Uterus (tissue), 4 donors: ENCODE data around the gene PTPRD. TPM values are rescaled to one million over a fixed set of nuclear protein-coding genes. Genes with fewer than 3 reads are reported as not detected.

Experiments
- DNase-seq, 2 donors: peaks; one replicate each; pipeline ENCODE4 v3.0.0-alpha.2; 2019 to 2020
- H3K27ac ChIP-seq, 2 donors: fragments of 200-600 bp; sonication (generic); 1 replicate in 1 of 2; 2 replicates in 1 of 2; pipeline ENCODE4 v1.5.1; 2016 to 2018
- H3K27me3 ChIP-seq, 2 donors: fragments of 200-600 bp; sonication (generic); one replicate each; pipeline ENCODE4 v1.5.1; 2018 to 2019; ENCODE audit warnings: control low read depth in 1 of 2
- H3K36me3 ChIP-seq, 2 donors: fragments of 200-600 bp; sonication (generic); one replicate each; pipeline ENCODE4 v1.5.1; 2019; ENCODE audit warnings: control low read depth in 1 of 2
- H3K4me1 ChIP-seq, 2 donors: fragments of 200-600 bp; sonication (generic); one replicate each; pipeline ENCODE4 v1.5.1; 2018 to 2019; ENCODE audit warnings: control low read depth in 1 of 2
- H3K4me3 ChIP-seq, 2 donors: fragments of 200-600 bp; sonication (generic); 1 replicate in 1 of 2; 2 replicates in 1 of 2; pipeline ENCODE4 v1.5.1; 2018 to 2019; ENCODE audit warnings: mild to moderate bottlenecking in 1 of 2
- H3K9me3 ChIP-seq, 2 donors: fragments of 200-600 bp; sonication (generic); one replicate each; pipeline ENCODE4 v1.5.1; 2019; ENCODE audit warnings: control low read depth in 1 of 2
- CTCF ChIP-seq, 4 experiments: fragments of 200-600 bp in 2 of 4; fragments of 450-650 bp in 2 of 4; sonication (generic) in 2 of 4; IDR thresholded peaks; one replicate each; pipeline ENCODE4 v1.5.1; 2016 to 2019; ENCODE audit warnings: antibody characterized with exemption in 4 of 4, mild to moderate bottlenecking in 2 of 4, moderate library complexity in 1 of 4
- POLR2A ChIP-seq, 2 donors: fragments of 450-650 bp; IDR thresholded peaks; one replicate each; pipeline ENCODE4 v1.6.1; 2016; ENCODE audit warnings: antibody characterized with exemption in 2 of 2, mild to moderate bottlenecking in 1 of 2, moderate library complexity in 1 of 2
- intact Hi-C: fragments of 100-400 bp; cut with DNase I; formaldehyde crosslinking; loops from one replicate; pipeline ENCODE4 v1.15.1; 2023; ENCODE audit warnings: low total_unique reads
- total RNA-seq, 4 donors: library from RNA; depleted of rRNA in 3 of 4; stranded (reverse); fragments of >200 nt in 3 of 4; gene quantifications; one replicate each; pipeline versions ENCODE4 v1.1.0 to v1.2.4, GENCODE V29; 2014 to 2023
- donor health status: DM: yes; HTN: yes; CAD: no.

The PTPRD gene
- total RNA-seq, 4 donors from 2014 or later, result 1.2 to 136 (median 26.4) TPM

GRCh38 chr9:8732367-8733075, 1880.3 kb downstream of the PTPRD start:
- H3K4me1 ChIP-seq, result no peaks in the 10 kb centered on the region
- H3K36me3 ChIP-seq, result no peaks in the 10 kb centered on the region
- TF ChIP-seq POLR2A (IDR thresholded peaks at IDR 0.05), result no peak
- no peak for TF ChIP-seq CTCF (IDR thresholded peaks at IDR 0.05)
- H3K27me3 ChIP-seq, result no peaks in the 10 kb centered on the region
- H3K9me3 ChIP-seq, result no peaks in the 10 kb centered on the region
- H3K27ac ChIP-seq, result no peak overlapping the region
- no peak overlapping the region for H3K4me3 ChIP-seq
- intact Hi-C loops, result no loop called here
- DNase-seq, result no peak

- no peaks in the 10 kb centered on the region for H3K4me1 ChIP-seq
- no peak overlapping the region for H3K27ac ChIP-seq
- no peaks in the 10 kb centered on the region for H3K9me3 ChIP-seq
- no peak overlapping the region for H3K4me3 ChIP-seq
- intact Hi-C loops, result no loop called here
- no peak for DNase-seq
- no peaks in the 10 kb centered on the region for H3K36me3 ChIP-seq
- TF ChIP-seq POLR2A (IDR thresholded peaks at IDR 0.05) (no peak), CTCF (IDR thresholded peaks at IDR 0.05) (no peak)
- H3K27me3 ChIP-seq, result no peaks in the 10 kb centered on the region
These were observed 1882.2 kb downstream of the PTPRD start for GRCh38 chr9:8730618-8731017.

GRCh38 chr9:8728910-8729309, 1883.9 kb downstream of the PTPRD start:
- Histone ChIP-seq H3K4me1 (no peaks in the 10 kb centered on the region), H3K9me3 (no peaks in the 10 kb centered on the region), H3K4me3 (no peak overlapping the region), H3K27ac (no peak overlapping the region), H3K36me3 (no peaks in the 10 kb centered on the region), H3K27me3 (no peaks in the 10 kb centered on the region)
- TF ChIP-seq CTCF (IDR thresholded peaks at IDR 0.05) (no peak), POLR2A (IDR thresholded peaks at IDR 0.05) (no peak)
- intact Hi-C loops, result no loop called here
- no peak for DNase-seq

- Histone ChIP-seq H3K4me1 (no peaks in the 10 kb centered on the region), H3K36me3 (no peaks in the 10 kb centered on the region), H3K4me3 (no peak overlapping the region), H3K27ac (no peak overlapping the region), H3K27me3 (no peaks in the 10 kb centered on the region), H3K9me3 (no peaks in the 10 kb centered on the region)
- DNase-seq, result no peak
- no peak for TF ChIP-seq CTCF (IDR thresholded peaks at IDR 0.05)
- TF ChIP-seq POLR2A (IDR thresholded peaks at IDR 0.05), result no peak
- intact Hi-C loops, result no loop called here
These were observed 1885.6 kb downstream of the PTPRD start for GRCh38 chr9:8727191-8727590.

GRCh38 chr9:8726692-8727091, 1886.1 kb downstream of the PTPRD start:
- Histone ChIP-seq H3K36me3 (no peaks in the 10 kb centered on the region), H3K4me1 (no peaks in the 10 kb centered on the region), H3K27me3 (no peaks in the 10 kb centered on the region), H3K27ac (no peak overlapping the region), H3K9me3 (no peaks in the 10 kb centered on the region), H3K4me3 (no peak overlapping the region)
- no peak for TF ChIP-seq POLR2A (IDR thresholded peaks at IDR 0.05)
- no peak for TF ChIP-seq CTCF (IDR thresholded peaks at IDR 0.05)
- intact Hi-C loops, result no loop called here
- DNase-seq, result no peak
